MM.1S (cell line): Measurements from ENCODE around the gene LOXHD1.

Source experiments
- DNase-seq: peaks from one replicate; pipeline ENCODE4 v3.0.0-alpha.2; 2015
- H2AFZ ChIP-seq: fragments of 300-600 bp; sonication (generic); 2 replicates; pipeline ENCODE4 v1.6.0; 2016; ENCODE audit warnings: antibody characterized with exemption, low read length
- H3F3A ChIP-seq: fragments of 300-600 bp; sonication (generic); 2 replicates; pipeline ENCODE4 v1.6.1; 2016; ENCODE audit warnings: mild to moderate bottlenecking, antibody characterized with exemption, low read length, moderate library complexity, mixed read lengths; ENCODE audit not compliant: insufficient read depth
- H3K27ac ChIP-seq: fragments of 300-600 bp; sonication (generic); 2 replicates; pipeline ENCODE4 v1.5.1; 2016; ENCODE audit warnings: mild to moderate bottlenecking, low read length
- H3K27me3 ChIP-seq: fragments of 300-600 bp; sonication (generic); replicated peaks from 2 replicates; pipeline ENCODE4 v1.6.0; 2016; ENCODE audit warnings: low read length; ENCODE audit not compliant: insufficient read depth
- H3K36me3 ChIP-seq: fragments of 300-600 bp; sonication (generic); replicated peaks from 2 replicates; pipeline ENCODE4 v1.6.1; 2016; ENCODE audit warnings: mild to moderate bottlenecking, low read length, mixed read lengths; ENCODE audit not compliant: insufficient read depth
- H3K4me1 ChIP-seq: fragments of 300-600 bp; sonication (generic); 2 replicates; pipeline ENCODE4 v1.6.1; 2016; ENCODE audit warnings: low read length, mixed read lengths
- H3K4me2 ChIP-seq: fragments of 300-600 bp; sonication (generic); 2 replicates; pipeline ENCODE4 v1.6.0; 2016; ENCODE audit warnings: low read depth, low read length
- H3K4me3 ChIP-seq: fragments of 300-600 bp; sonication (generic); 2 replicates; pipeline ENCODE4 v1.5.1; 2016; ENCODE audit warnings: low read length, mixed read lengths
- H3K79me2 ChIP-seq: fragments of 300-600 bp; sonication (generic); 2 replicates; pipeline ENCODE4 v1.6.1; 2016; ENCODE audit warnings: mixed run types, low read length, mixed read lengths
- H3K9ac ChIP-seq: fragments of 300-600 bp; sonication (generic); 2 replicates; pipeline ENCODE4 v1.6.1; 2016; ENCODE audit warnings: low read length, mixed read lengths
- H3K9me2 ChIP-seq: fragments of 300-600 bp; sonication (generic); replicated peaks from 2 replicates; pipeline ENCODE4 v1.6.1; 2016; ENCODE audit warnings: mild to moderate bottlenecking, low read length, mixed read lengths; ENCODE audit not compliant: insufficient read depth
- H3K9me3 ChIP-seq: fragments of 300-600 bp; sonication (generic); replicated peaks from 2 replicates; pipeline ENCODE4 v1.6.1; 2016; ENCODE audit warnings: mild to moderate bottlenecking, low read length, mixed read lengths; ENCODE audit not compliant: insufficient read depth
- H4K20me1 ChIP-seq: fragments of 300-600 bp; sonication (generic); 2 replicates; pipeline ENCODE4 v1.6.1; 2016; ENCODE audit warnings: mild to moderate bottlenecking, low read length, moderate library complexity, mixed read lengths; ENCODE audit not compliant: insufficient read depth
- CTCF ChIP-seq: fragments of 300-600 bp; sonication (generic); IDR thresholded peaks from 2 replicates; pipeline ENCODE4 v1.5.1; 2016; ENCODE audit warnings: antibody characterized with exemption, low read length, mixed read lengths
- EZH2 ChIP-seq: fragments of 300-600 bp; sonication (generic); optimal IDR thresholded peaks from 2 replicates; pipeline ENCODE3; 2017; ENCODE audit warnings: low read depth, mild to moderate bottlenecking, antibody characterized with exemption, low read length, mixed read lengths
- EZH2phosphoT487 ChIP-seq: fragments of 300-600 bp; sonication (generic); IDR thresholded peaks from 2 replicates; pipeline ENCODE4 v1.6.1; 2018; ENCODE audit warnings: antibody characterized with exemption, low read length

The LOXHD1 gene

GRCh38 chr18:46516555-46516954 is 140.5 kb downstream of the LOXHD1 start:
- TF ChIP-seq EZH2phosphoT487 (no peak), EZH2 (no peak), CTCF (no peak)
- H3K9ac ChIP-seq = no peak overlapping the region
- H3K27me3 ChIP-seq = no peaks in the 10 kb centered on the region

GRCh38 chr18:46510386-46510785 is 146.6 kb downstream of the LOXHD1 start:
- Histone ChIP-seq H3F3A (no peaks in the 10 kb centered on the region), H3K9me3 (no peaks in the 10 kb centered on the region), H2AFZ (no peak overlapping the region), H3K9me2 (no peaks in the 10 kb centered on the region), H3K79me2 (no peaks in the 10 kb centered on the region), H3K27me3 (no peaks in the 10 kb centered on the region), H4K20me1 (no peaks in the 10 kb centered on the region), H3K36me3 (no peaks in the 10 kb centered on the region), H3K4me3 (no peak overlapping the region), H3K4me1 (no peaks in the 10 kb centered on the region), H3K27ac (no peak overlapping the region), H3K9ac (no peak overlapping the region), H3K4me2 (no peak overlapping the region)
- no peak for DNase-seq
- TF ChIP-seq EZH2phosphoT487 (no peak), CTCF (no peak), EZH2 (no peak)

More at GRCh38 chr18:46516555-46516954, 140.5 kb downstream of the LOXHD1 start:
- H3K9me3 ChIP-seq = no peaks in the 10 kb centered on the region
- H3K27ac ChIP-seq = no peak overlapping the region
- H3K4me1 ChIP-seq = no peaks in the 10 kb centered on the region
- H3K9me2 ChIP-seq = no peaks in the 10 kb centered on the region
- H3K4me2 ChIP-seq = no peak overlapping the region
- H3F3A ChIP-seq = no peaks in the 10 kb centered on the region
- no peak for DNase-seq
- no peaks in the 10 kb centered on the region for H4K20me1 ChIP-seq
- no peak overlapping the region for H3K4me3 ChIP-seq
- H2AFZ ChIP-seq = no peak overlapping the region
- H3K79me2 ChIP-seq = no peaks in the 10 kb centered on the region
- H3K36me3 ChIP-seq = no peaks in the 10 kb centered on the region

DNA sequence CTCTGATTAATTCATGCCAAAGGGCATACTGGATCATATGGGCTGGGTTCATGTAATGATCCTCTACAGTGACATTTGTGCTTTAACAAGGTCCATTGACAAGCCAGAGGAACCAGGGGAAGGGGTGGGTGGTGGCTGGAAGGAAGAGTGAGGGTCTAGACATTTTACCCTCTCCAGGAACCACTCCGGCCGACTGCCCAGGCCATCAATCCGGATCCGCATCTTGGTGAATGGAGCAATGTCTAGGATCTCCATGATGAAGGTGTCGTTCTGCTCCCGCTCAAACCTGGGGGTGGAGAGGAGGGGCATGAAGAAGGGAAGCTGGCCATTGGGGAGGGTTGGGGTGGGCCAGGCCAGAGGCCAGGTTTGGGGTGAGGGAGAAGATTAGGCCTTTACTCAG is 147.5 kb downstream of the LOXHD1 start:
- Histone ChIP-seq H3K4me2 (no peak overlapping the region), H3K9me3 (no peaks in the 10 kb centered on the region), H3K36me3 (no peaks in the 10 kb centered on the region), H3K9ac (no peak overlapping the region), H3K79me2 (no peaks in the 10 kb centered on the region), H3K4me1 (no peaks in the 10 kb centered on the region), H3K27ac (no peak overlapping the region), H3K4me3 (no peak overlapping the region), H4K20me1 (no peaks in the 10 kb centered on the region), H2AFZ (no peak overlapping the region), H3F3A (no peaks in the 10 kb centered on the region), H3K27me3 (no peaks in the 10 kb centered on the region), H3K9me2 (no peaks in the 10 kb centered on the region)
- DNase-seq = no peak
- TF ChIP-seq EZH2 (no peak), EZH2phosphoT487 (no peak), CTCF (no peak)
